ENCODE measurements around the gene HHIPL1. TPM values are rescaled to one million over a fixed set of nuclear protein-coding genes. Genes with fewer than 3 reads are reported as not detected.

Gene HHIPL1
- total RNA-seq, 4 donors from 2014 or later = 0.07 to 0.82 (median 0.14) TPM

- TF ChIP-seq CTCF (IDR thresholded peaks at IDR 0.05 in 4 of 5, conservative IDR thresholded peaks at IDR 0.05 in 1 of 5) (no peak), POLR2A (IDR thresholded peaks at IDR 0.05) (no peak)
- Histone ChIP-seq H3K27me3 (no peaks in the 10 kb centered on the region), H3K27ac (no peak overlapping the region), H3K9me3 (no peaks in the 10 kb centered on the region), H3K36me3 (no peaks in the 10 kb centered on the region), H3K4me1 (peaks cover 0 to under 1% of the 10 kb centered on the region in 2 donors), H3K4me3 (no peak overlapping the region)
- intact Hi-C loops (cut with DNase I; ENCODE audit: low total_unique reads) = no loop called here
- in situ Hi-C loops (cut with MboI; ENCODE audit: low sequenced_read_pairs in 4 of 4) = no loop called here
- DNase-seq = no peak
- no peak for ATAC-seq
These were observed 32.6 kb downstream of the HHIPL1 start for GRCh38 chr14:99677231-99678140.

GRCh38 chr14:99678198-99678597 lies 33.3 kb downstream of the HHIPL1 start:
- DNase-seq = no peak
- TF ChIP-seq POLR2A (IDR thresholded peaks at IDR 0.05) = no peak
- no peak for TF ChIP-seq CTCF (IDR thresholded peaks at IDR 0.05 in 4 of 5, conservative IDR thresholded peaks at IDR 0.05 in 1 of 5)
- no peaks in the 10 kb centered on the region for H3K9me3 ChIP-seq
- H3K27me3 ChIP-seq = no peaks in the 10 kb centered on the region
- H3K4me1 ChIP-seq = peaks cover 4 to 7% of the 10 kb centered on the region in 2 donors
- no peak overlapping the region for H3K27ac ChIP-seq
- H3K4me3 ChIP-seq = no peak overlapping the region
- ATAC-seq = no peak
- intact Hi-C loops (cut with DNase I; ENCODE audit: low total_unique reads) = no loop called here
- no peaks in the 10 kb centered on the region for H3K36me3 ChIP-seq
- in situ Hi-C loops (cut with MboI; ENCODE audit: low sequenced_read_pairs in 4 of 4) = no loop called here

- intact Hi-C loops (cut with DNase I; ENCODE audit: low total_unique reads) = no loop called here
- DNase-seq (no peak), ATAC-seq (no peak)
- Histone ChIP-seq H3K4me1 (peaks cover 4 to 11% of the 10 kb centered on the region in 2 donors), H3K4me3 (no peak overlapping the region), H3K9me3 (no peaks in the 10 kb centered on the region), H3K27me3 (no peaks in the 10 kb centered on the region), H3K36me3 (no peaks in the 10 kb centered on the region), H3K27ac (no peak overlapping the region)
- no peak for TF ChIP-seq POLR2A (IDR thresholded peaks at IDR 0.05)
- no peak for TF ChIP-seq CTCF (IDR thresholded peaks at IDR 0.05 in 4 of 5, conservative IDR thresholded peaks at IDR 0.05 in 1 of 5)
- in situ Hi-C loops (cut with MboI; ENCODE audit: low sequenced_read_pairs in 4 of 4) = no loop called here
These were observed 34.2 kb downstream of the HHIPL1 start for GRCh38 chr14:99679111-99679510.

GRCh38 chr14:99679543-99679942 lies 34.6 kb downstream of the HHIPL1 start:
- TF ChIP-seq CTCF (IDR thresholded peaks at IDR 0.05 in 4 of 5, conservative IDR thresholded peaks at IDR 0.05 in 1 of 5) = no peak
- no peak for TF ChIP-seq POLR2A (IDR thresholded peaks at IDR 0.05)
- Histone ChIP-seq H3K9me3 (no peaks in the 10 kb centered on the region), H3K27ac (no peak overlapping the region), H3K36me3 (no peaks in the 10 kb centered on the region), H3K4me3 (no peak overlapping the region), H3K4me1 (peaks cover 5 to 11% of the 10 kb centered on the region in 2 donors), H3K27me3 (no peaks in the 10 kb centered on the region)
- DNase-seq (no peak), ATAC-seq (no peak)
- intact Hi-C loops (cut with DNase I; ENCODE audit: low total_unique reads) = no loop called here
- in situ Hi-C loops (cut with MboI; ENCODE audit: low sequenced_read_pairs in 4 of 4) = no loop called here
